A673 (cell line): Measurements from ENCODE around the gene ARHGAP26. TPM values are rescaled to one million over a fixed set of nuclear protein-coding genes. Genes with fewer than 3 reads are reported as not detected.

Experiments
- BruUV-seq: library from RNA; stranded (reverse); fragments of 400-500 nt; replicated peaks from 2 replicates; lab custom pipeline; 2021; lab: Mats Ljungman, UMichigan
- CTCF ChIA-PET: fragments of 300-600 bp; sonication (Branson Sonifier 250); formaldehyde crosslinking; loops from one replicate; lab custom pipeline; 2022; ENCODE audit warnings: antibody characterized with exemption; lab: Charles Lee
- POLR2A ChIA-PET: fragments of 300-600 bp; sonication (Branson Sonifier 250); formaldehyde crosslinking; loops from one replicate; lab custom pipeline; 2022; ENCODE audit warnings: antibody characterized with exemption; ENCODE audit not compliant: low non-redundant PET; lab: Charles Lee
- DNase-seq: peaks from one replicate; pipeline ENCODE4 v3.0.0-alpha.2; 2015; ENCODE audit warnings: low spot score
- H3K27ac ChIP-seq: fragments of 200-600 bp; sonication (generic); 2 replicates; pipeline ENCODE4 v1.5.1; 2016; ENCODE audit warnings: mixed run types, low read depth, mild to moderate bottlenecking, mixed read lengths, antibody characterized with exemption, low read length; ENCODE audit not compliant: poor library complexity, severe bottlenecking
- H3K27me3 ChIP-seq: fragments of 200-600 bp; sonication (generic); replicated peaks from 2 replicates; pipeline ENCODE4 v1.6.1; 2017; ENCODE audit warnings: mixed run types, low read depth, mild to moderate bottlenecking, mixed read lengths, antibody characterized with exemption, low read length; ENCODE audit not compliant: insufficient read depth, poor library complexity
- H3K36me3 ChIP-seq: fragments of 200-600 bp; sonication (generic); 2 replicates; pipeline ENCODE4 v1.6.1; 2016; ENCODE audit warnings: mixed run types, mild to moderate bottlenecking, mixed read lengths, antibody characterized with exemption, low read length; ENCODE audit not compliant: insufficient read depth, poor library complexity, severe bottlenecking
- H3K4me1 ChIP-seq: fragments of 200-600 bp; sonication (generic); 2 replicates; pipeline ENCODE4 v1.6.1; 2017; ENCODE audit warnings: mixed run types, mild to moderate bottlenecking, mixed read lengths, antibody characterized with exemption, low read length; ENCODE audit not compliant: insufficient read depth, poor library complexity, severe bottlenecking
- H3K4me3 ChIP-seq: fragments of 200-600 bp; sonication (generic); 2 replicates; pipeline ENCODE4 v1.5.1; 2016; ENCODE audit warnings: low read depth, mixed run types, mild to moderate bottlenecking, mixed read lengths, low read length; ENCODE audit not compliant: poor library complexity, severe bottlenecking
- H3K9me3 ChIP-seq: fragments of 200-600 bp; sonication (generic); 2 replicates; pipeline ENCODE4 v1.6.1; 2016; ENCODE audit warnings: mixed run types, low read depth, mild to moderate bottlenecking, mixed read lengths, antibody characterized with exemption, low read length; ENCODE audit not compliant: poor library complexity, severe bottlenecking
- EZH2 ChIP-seq: fragments of 200-600 bp; sonication (generic); IDR thresholded peaks from 2 replicates; pipeline ENCODE4 v1.6.1; 2017; ENCODE audit warnings: borderline replicate concordance, low read depth, mild to moderate bottlenecking, mixed read lengths, antibody characterized with exemption, low read length; ENCODE audit not compliant: poor library complexity, severe bottlenecking
- intact Hi-C: fragments of 100-400 bp; cut with micrococcal nuclease; formaldehyde crosslinking; loops from one replicate; pipeline ENCODE4 v1.10.0; 2022; ENCODE audit not compliant: unreplicated experiment
- total RNA-seq: library from RNA; stranded (reverse); gene quantifications from 2 replicates; pipeline ENCODE4 v1.2.3, GENCODE V29; 2021
- TF ChIP-seq, protein P1 (sequence below): fragments of 300-800, 200-600 bp; sonication (generic); conservative IDR thresholded peaks from 2 replicates; pipeline ENCODE4 v1.5.1; 2017; ENCODE audit warnings: low read depth, mild to moderate bottlenecking, antibody characterized with exemption, low read length, moderate library complexity, mixed read lengths

ARHGAP26 gene
- total RNA-seq, 1 experiment from 2014 or later: 25.5 TPM

DNA sequence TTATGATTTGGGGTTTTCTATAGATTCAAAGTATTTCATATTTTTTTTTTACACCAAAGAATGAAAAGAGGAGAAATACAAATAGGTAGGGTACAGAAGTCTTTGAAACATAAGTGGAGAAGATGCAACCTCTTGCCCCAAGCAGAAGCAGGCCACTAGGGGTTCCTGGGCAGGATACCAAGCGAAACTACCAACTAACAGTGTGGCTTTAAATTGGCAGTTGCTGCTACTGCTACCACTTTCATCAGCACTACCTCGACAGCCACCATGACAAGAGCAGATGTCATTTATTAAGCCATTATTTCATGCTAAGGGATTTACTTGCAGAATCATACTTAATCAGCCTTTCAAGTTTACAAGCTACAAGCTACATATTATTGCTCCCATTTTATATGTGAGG lies 345.2 kb downstream of the ARHGAP26 start:
- Histone ChIP-seq H3K27me3 (no peaks in the 10 kb centered on the region), H3K9me3 (no peaks in the 10 kb centered on the region), H3K36me3 (no peaks in the 10 kb centered on the region), H3K4me3 (no peak overlapping the region), H3K27ac (no peak overlapping the region), H3K4me1 (no peaks in the 10 kb centered on the region)
- DNase-seq: no peak
- intact Hi-C loops: no loop called here
- POLR2A ChIA-PET: interaction anchor here (0.6 kb wide), 1 partner anchor 894 kb away, joined by 3 read pairs; no protein-coding TSS in a partner anchor
- TF ChIP-seq EZH2: no peak
- TF ChIP-seq, protein P1, sequence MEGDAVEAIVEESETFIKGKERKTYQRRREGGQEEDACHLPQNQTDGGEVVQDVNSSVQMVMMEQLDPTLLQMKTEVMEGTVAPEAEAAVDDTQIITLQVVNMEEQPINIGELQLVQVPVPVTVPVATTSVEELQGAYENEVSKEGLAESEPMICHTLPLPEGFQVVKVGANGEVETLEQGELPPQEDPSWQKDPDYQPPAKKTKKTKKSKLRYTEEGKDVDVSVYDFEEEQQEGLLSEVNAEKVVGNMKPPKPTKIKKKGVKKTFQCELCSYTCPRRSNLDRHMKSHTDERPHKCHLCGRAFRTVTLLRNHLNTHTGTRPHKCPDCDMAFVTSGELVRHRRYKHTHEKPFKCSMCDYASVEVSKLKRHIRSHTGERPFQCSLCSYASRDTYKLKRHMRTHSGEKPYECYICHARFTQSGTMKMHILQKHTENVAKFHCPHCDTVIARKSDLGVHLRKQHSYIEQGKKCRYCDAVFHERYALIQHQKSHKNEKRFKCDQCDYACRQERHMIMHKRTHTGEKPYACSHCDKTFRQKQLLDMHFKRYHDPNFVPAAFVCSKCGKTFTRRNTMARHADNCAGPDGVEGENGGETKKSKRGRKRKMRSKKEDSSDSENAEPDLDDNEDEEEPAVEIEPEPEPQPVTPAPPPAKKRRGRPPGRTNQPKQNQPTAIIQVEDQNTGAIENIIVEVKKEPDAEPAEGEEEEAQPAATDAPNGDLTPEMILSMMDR: no peak
- CTCF ChIA-PET: no interaction called here
- BruUV-seq: no TSS peak

DNA sequence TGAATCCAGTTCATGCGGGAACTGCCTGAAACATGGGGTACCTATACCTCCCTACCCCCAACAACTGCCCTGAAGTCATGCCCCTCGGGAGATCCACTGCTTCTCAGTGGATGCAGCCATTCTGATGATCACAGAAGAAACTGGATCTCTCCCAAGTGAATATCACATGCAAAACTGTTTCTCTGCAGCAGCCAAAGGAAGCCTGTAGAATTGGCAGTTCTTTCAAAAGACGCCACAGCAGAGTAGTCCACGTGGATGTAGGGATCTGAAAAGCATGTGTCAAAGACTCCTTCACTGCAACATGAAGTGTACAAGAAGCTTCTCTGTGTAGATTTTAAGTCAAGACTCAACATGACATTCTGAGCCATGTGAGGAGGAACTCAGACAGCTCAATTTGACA lies 346.6 kb downstream of the ARHGAP26 start:
- intact Hi-C loops: no loop called here

DNA sequence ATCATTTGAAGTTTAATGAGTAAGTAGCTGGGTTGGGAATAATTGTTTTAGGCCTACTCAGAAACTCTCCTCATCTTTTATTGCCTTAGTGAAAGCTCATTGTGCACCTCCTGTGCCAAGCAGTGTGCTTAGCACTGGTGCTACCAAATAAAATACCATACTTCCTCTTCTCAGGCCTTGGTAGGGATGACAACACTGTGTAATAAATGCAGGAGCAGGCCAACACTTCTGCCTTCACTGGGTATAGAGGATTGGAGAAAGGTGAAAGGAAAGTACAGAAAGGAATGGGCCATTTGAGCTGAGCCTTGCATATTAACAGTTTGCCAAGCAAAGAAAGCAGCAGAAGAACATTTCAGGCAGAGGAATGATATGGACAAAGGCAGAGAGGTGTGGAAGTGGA lies 347.6 kb downstream of the ARHGAP26 start:
- no peak for DNase-seq
- no peaks in the 10 kb centered on the region for H3K9me3 ChIP-seq
- no peaks in the 10 kb centered on the region for H3K36me3 ChIP-seq
- ChIA-PET POLR2A (no interaction called here), CTCF (no interaction called here)
- H3K27me3 ChIP-seq: no peaks in the 10 kb centered on the region
- no peak overlapping the region for H3K27ac ChIP-seq
- TF ChIP-seq, protein P1: no peak
- TF ChIP-seq EZH2: no peak
- H3K4me1 ChIP-seq: no peaks in the 10 kb centered on the region
- intact Hi-C loops: no loop called here
- no TSS peak for BruUV-seq
- H3K4me3 ChIP-seq: no peak overlapping the region

More for the DNA sequence above, 346.6 kb downstream of the ARHGAP26 start:
- no peak for DNase-seq
- BruUV-seq: no TSS peak
- Histone ChIP-seq H3K27ac (no peak overlapping the region), H3K9me3 (no peaks in the 10 kb centered on the region), H3K36me3 (no peaks in the 10 kb centered on the region), H3K4me3 (no peak overlapping the region), H3K27me3 (no peaks in the 10 kb centered on the region), H3K4me1 (no peaks in the 10 kb centered on the region)
- POLR2A ChIA-PET: interaction anchor here (0.6 kb wide), 1 partner anchor 24 kb away, joined by 5 read pairs; no protein-coding TSS in a partner anchor
- TF ChIP-seq EZH2: no peak
- TF ChIP-seq, protein P1: no peak
- CTCF ChIA-PET: no interaction called here
